ENCODE measurements around the gene ZNF148. TPM values are rescaled to one million over a fixed set of nuclear protein-coding genes. Genes with fewer than 3 reads are reported as not detected.

The ZNF148 gene
- total RNA-seq, 1 donor = 25.9 TPM

DNA sequence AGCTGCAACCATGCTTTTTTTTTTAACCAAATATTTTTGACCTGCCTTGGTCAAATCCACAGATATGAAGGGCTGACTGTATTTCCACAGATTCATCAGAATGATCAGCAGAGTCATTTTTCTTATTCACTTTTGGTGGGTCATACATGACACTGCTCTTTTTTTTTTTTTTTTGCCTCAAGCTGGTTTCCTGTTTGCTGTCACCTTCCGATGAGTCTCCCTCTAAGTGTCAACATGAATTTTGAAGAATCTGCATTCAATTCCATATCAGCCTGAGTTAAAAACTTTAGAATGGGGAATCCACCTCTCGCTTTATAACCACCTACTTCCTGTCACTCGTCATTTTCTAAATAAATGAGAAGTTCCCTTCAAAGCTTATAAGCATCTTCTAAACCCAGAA, 160.4 kb downstream of the ZNF148 start:
- Histone ChIP-seq H3K4me3 (ENCODE audit: low read length) (no peak overlapping the region), H3K4me1 (ENCODE audit: insufficient read depth, low read length) (peaks cover 5% of the 10 kb centered on the region), H3K9me3 (ENCODE audit: low read depth, low read length) (no peaks in the 10 kb centered on the region), H3K27me3 (ENCODE audit: insufficient read depth, low read length) (peaks cover 53% of the 10 kb centered on the region)

- H3K27me3 ChIP-seq (ENCODE audit: insufficient read depth, low read length) = peaks cover 53% of the 10 kb centered on the region
- no peaks in the 10 kb centered on the region for H3K9me3 ChIP-seq (ENCODE audit: low read depth, low read length)
- no peak overlapping the region for H3K4me3 ChIP-seq (ENCODE audit: low read length)
- H3K4me1 ChIP-seq (ENCODE audit: insufficient read depth, low read length) = peaks cover 5% of the 10 kb centered on the region
These were observed 161.1 kb downstream of the ZNF148 start for GRCh38 chr3:125213946-125214542.

DNA sequence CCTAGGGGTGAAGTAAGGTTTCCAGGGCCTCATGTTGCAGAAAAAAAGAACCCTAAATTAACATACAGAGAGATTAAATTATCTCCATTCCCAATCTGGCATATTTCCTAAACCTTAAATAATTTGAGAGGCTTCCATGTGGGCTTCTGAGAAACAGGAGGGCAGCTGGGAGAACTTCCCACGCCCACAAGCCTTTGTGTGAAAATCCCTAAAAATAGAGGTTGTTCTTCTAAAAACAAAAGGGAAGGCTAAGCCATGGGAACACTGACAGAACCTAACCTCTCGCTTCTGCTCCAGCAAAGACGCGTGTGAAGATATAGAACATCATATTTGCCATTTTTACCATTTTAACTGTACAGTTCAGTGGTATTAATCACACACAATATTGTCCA, 161.8 kb downstream of the ZNF148 start:
- Histone ChIP-seq H3K27me3 (ENCODE audit: insufficient read depth, low read length) (peaks cover 53% of the 10 kb centered on the region), H3K9me3 (ENCODE audit: low read depth, low read length) (no peaks in the 10 kb centered on the region), H3K4me3 (ENCODE audit: low read length) (no peak overlapping the region), H3K4me1 (ENCODE audit: insufficient read depth, low read length) (peaks cover 5% of the 10 kb centered on the region)

DNA sequence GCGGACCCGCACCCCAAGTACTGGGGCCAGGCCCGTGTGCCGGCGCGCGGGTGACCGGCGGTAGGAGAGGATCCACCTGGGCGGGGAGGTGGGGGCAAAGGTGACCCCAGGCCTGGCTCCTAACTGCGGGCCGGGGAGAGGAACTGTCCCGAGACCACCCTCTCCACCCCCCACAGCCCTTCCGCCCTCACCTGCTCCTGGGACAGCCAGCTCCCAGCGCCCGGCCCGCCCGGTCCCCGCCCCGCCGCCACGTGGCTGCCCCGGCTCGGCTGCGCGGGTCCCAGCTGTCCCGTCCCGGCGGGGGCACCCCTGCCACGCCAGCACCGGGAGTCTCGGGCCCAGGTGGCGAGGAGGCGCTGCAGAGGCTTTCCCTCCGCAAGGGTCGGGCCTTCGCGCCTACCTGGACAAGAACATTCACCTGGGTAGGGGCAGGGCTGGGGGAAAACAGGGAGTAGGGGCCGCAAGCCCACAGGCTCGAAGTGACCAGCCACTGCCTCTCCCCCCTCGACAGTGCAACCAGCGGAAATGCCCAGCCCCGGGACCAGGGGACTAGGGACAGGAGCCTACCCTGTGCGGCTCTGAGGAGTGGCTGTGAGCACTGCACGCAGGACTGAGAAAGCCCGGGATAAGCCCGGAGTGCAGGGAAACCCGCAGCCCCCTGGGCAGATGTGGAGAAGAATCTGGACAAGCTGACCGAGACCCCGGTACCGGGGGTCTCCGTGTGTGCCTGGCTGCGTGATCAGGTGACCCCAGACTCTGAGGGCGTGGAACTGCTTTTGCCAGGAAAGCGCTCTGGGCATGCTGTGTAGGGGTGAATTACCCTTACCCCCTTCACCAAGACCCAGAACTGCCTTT, 162.4 kb downstream of the ZNF148 start, which contains the start of gene SLC12A8:
TSS of gene SLC12A8 (minus strand) at position 240 of the 855 bp plus-strand sequence. CDS start 1,399 bp downstream, outside the sequence.
- Histone ChIP-seq H3K4me3 (ENCODE audit: low read length) (no peak within 1 kb of the TSS), H3K4me1 (ENCODE audit: insufficient read depth, low read length) (peaks cover 5% of the 10 kb centered on the region), H3K9me3 (ENCODE audit: low read depth, low read length) (no peaks in the 10 kb centered on the region), H3K27me3 (ENCODE audit: insufficient read depth, low read length) (peaks cover 53% of the 10 kb centered on the region)

DNA sequence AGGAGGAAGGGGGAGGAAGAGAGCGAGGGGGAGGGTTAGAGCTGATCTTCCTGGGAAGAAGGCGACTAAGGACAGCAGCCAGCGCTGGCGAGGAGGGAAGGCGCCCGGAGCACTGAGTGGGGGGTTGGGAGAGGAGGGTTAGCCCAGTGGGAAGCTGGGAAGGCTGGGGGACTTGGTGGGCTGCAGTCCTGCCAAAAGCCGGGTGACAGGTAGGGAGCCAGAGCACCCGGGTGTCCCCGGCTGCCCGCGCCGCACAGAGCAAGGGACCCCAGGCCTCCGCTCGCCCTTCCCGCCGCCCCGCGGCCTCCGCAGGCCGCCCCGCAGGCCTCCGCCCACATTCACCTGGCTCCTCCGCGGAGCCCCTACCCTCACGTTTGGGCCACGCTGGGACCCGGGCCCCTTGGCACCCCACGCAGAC, 163.0 kb downstream of the ZNF148 start:
- Histone ChIP-seq H3K4me1 (ENCODE audit: insufficient read depth, low read length) (peaks cover 5% of the 10 kb centered on the region), H3K4me3 (ENCODE audit: low read length) (no peak overlapping the region), H3K9me3 (ENCODE audit: low read depth, low read length) (no peaks in the 10 kb centered on the region), H3K27me3 (ENCODE audit: insufficient read depth, low read length) (peaks cover 53% of the 10 kb centered on the region)

GRCh38 chr3:125211523-125212090, 163.5 kb downstream of the ZNF148 start:
- H3K27me3 ChIP-seq (ENCODE audit: insufficient read depth, low read length) = peaks cover 53% of the 10 kb centered on the region
- H3K4me3 ChIP-seq (ENCODE audit: low read length) = no peak overlapping the region
- H3K9me3 ChIP-seq (ENCODE audit: low read depth, low read length) = no peaks in the 10 kb centered on the region
- peaks cover 5% of the 10 kb centered on the region for H3K4me1 ChIP-seq (ENCODE audit: insufficient read depth, low read length)

DNA sequence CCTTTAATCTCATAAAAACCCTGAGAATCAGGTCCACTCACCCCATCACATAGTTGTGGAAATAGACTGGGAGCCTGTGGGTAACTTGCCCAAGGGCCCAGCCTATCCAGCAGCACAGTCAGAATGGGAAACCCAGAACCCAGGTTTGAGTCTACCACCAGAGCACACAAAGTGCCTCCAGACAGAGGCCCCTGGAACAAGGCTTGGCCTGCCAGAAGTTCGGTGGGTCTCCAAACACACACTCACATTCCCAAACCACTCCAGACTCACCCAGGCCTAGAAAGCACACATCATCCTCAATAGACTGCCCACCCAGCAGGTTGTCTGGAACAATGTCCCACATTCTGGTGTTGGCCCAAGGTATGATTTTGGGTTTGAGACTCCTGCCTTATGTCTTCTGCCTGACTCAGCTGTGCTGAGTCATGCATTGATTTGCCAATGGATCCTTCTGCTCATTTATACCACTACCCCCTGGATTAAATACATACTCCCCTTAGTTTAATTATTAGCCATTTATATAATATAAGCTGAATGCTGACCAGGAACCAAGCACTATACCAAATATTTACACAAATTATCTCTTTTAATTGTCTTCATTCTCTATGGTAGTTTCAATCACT, 167.1 kb downstream of the ZNF148 start:
- H3K4me1 ChIP-seq (ENCODE audit: insufficient read depth, low read length) = peaks cover 5% of the 10 kb centered on the region
- no peaks in the 10 kb centered on the region for H3K9me3 ChIP-seq (ENCODE audit: low read depth, low read length)
- H3K4me3 ChIP-seq (ENCODE audit: low read length) = no peak overlapping the region

GRCh38 chr3:125207507-125207906, 167.6 kb downstream of the ZNF148 start:
- no peak overlapping the region for H3K4me3 ChIP-seq (ENCODE audit: low read length)
- peaks cover 28% of the 10 kb centered on the region for H3K27me3 ChIP-seq (ENCODE audit: insufficient read depth, low read length)
- H3K9me3 ChIP-seq (ENCODE audit: low read depth, low read length) = no peaks in the 10 kb centered on the region
- peaks cover 5% of the 10 kb centered on the region for H3K4me1 ChIP-seq (ENCODE audit: insufficient read depth, low read length)

More for the DNA sequence above, 167.1 kb downstream of the ZNF148 start:
- peaks cover 33% of the 10 kb centered on the region for H3K27me3 ChIP-seq (ENCODE audit: insufficient read depth, low read length)

DNA sequence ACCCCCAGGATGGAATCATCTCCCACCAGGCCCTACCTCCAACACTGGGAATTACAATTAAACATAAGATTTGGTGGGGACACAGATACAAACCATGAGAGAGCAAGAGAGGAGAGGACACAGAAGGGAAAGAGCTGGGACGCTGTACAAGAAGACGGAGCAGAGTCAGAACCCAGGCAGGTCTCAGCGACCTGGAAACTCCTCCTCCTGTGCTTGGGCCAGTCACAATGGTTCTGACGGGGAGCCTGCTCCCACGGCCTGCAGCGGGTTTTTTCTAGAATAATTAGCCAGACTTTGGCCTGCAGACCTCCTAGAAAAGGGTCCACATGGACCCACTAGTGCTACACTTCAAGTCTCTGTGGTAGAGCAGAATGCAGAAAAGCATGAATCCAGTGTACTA, 168.2 kb downstream of the ZNF148 start:
- H3K4me3 ChIP-seq (ENCODE audit: low read length) = no peak overlapping the region
- peaks cover 22% of the 10 kb centered on the region for H3K27me3 ChIP-seq (ENCODE audit: insufficient read depth, low read length)
- no peaks in the 10 kb centered on the region for H3K9me3 ChIP-seq (ENCODE audit: low read depth, low read length)
- no peaks in the 10 kb centered on the region for H3K4me1 ChIP-seq (ENCODE audit: insufficient read depth, low read length)

DNA sequence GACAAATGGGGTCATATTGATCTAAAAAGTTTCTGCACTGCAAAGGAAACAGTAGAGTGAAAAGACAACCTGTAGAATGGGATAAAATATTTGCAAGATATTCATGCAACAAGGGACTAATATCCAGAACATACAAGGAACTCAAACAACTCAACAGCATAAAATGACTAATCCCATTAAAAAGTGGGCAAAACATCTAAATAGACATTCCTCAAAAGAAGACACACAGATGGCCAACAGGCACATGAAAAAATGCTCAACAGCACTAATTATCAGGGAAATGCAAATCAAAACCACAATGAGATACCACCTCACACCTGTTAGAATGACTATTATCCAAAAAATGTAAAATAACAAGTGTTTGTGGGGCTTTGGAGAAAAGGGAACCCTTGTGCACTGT, 171.4 kb downstream of the ZNF148 start:
- no peak overlapping the region for H3K4me3 ChIP-seq (ENCODE audit: low read length)
- no peaks in the 10 kb centered on the region for H3K27me3 ChIP-seq (ENCODE audit: insufficient read depth, low read length)
- no peaks in the 10 kb centered on the region for H3K9me3 ChIP-seq (ENCODE audit: low read depth, low read length)
- H3K4me1 ChIP-seq (ENCODE audit: insufficient read depth, low read length) = no peaks in the 10 kb centered on the region

DNA sequence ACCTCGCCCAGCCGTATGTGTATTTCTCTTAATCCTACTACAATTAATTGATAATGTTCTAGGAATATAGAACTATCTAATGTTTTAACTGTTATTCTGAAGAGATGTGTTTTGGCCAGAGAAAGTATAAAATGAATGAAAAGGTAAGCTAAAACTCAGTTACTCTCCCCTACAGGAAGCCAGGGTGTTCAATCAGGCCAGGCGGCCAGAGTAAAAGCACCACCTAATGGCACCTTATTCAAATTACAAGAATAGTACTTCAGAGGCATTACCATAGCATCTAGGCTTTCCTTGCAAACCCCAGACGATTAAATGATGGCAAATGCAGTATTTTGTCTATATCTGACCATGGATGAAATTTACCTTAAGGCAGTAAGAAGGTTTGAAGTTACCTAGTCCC, 172.9 kb downstream of the ZNF148 start:
- Histone ChIP-seq H3K27me3 (ENCODE audit: insufficient read depth, low read length) (no peaks in the 10 kb centered on the region), H3K4me3 (ENCODE audit: low read length) (no peak overlapping the region)

GRCh38 chr3:125200731-125201139, 174.4 kb downstream of the ZNF148 start:
- no peaks in the 10 kb centered on the region for H3K9me3 ChIP-seq (ENCODE audit: low read depth, low read length)
- no peak overlapping the region for H3K4me3 ChIP-seq (ENCODE audit: low read length)
- H3K4me1 ChIP-seq (ENCODE audit: insufficient read depth, low read length) = no peaks in the 10 kb centered on the region
- no peaks in the 10 kb centered on the region for H3K27me3 ChIP-seq (ENCODE audit: insufficient read depth, low read length)

More for the DNA sequence above, 172.9 kb downstream of the ZNF148 start:
- Histone ChIP-seq H3K9me3 (ENCODE audit: low read depth, low read length) (no peaks in the 10 kb centered on the region), H3K4me1 (ENCODE audit: insufficient read depth, low read length) (no peaks in the 10 kb centered on the region)

DNA sequence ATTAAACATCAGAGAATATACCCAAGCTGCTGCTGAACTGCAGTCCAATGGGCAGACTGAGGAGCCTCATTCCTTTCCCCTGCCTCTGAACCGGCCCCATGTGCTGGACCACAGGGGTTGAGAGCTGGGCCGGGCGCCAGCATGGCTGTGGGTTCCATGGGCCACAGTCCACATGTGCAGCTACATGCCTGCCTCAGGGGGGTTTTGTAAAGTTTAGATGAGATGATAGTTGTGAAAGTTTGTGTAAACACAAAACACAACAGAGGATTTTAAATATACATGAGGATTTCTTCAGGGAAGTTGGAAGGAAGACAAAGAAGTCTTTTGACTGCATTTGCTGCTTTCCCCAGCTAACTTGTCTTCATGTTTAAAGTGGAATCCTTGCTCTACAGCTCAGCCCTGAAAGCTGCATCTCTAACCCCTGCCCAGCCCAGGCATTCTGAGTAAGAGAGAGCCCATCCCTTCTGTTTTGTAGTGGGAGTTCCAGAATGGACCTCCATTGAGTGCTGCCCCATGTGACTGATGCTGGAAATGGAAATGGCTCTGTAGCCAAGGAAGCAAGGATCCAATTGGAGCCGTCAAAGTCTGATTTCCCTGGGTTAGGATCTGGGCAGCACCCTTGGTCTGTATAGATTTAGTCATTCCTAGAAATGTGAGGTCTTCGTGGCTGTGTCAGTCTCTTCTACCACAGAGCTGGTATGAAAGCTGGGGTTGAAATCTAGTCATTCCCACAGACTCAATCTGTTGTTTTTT, 180.1 kb downstream of the ZNF148 start:
- Histone ChIP-seq H3K4me3 (ENCODE audit: low read length) (no peak overlapping the region), H3K4me1 (ENCODE audit: insufficient read depth, low read length) (no peaks in the 10 kb centered on the region), H3K9me3 (ENCODE audit: low read depth, low read length) (no peaks in the 10 kb centered on the region), H3K27me3 (ENCODE audit: insufficient read depth, low read length) (no peaks in the 10 kb centered on the region)

GRCh38 chr3:125194061-125194848, 180.9 kb downstream of the ZNF148 start:
- no peak overlapping the region for H3K4me3 ChIP-seq (ENCODE audit: low read length)
- no peaks in the 10 kb centered on the region for H3K9me3 ChIP-seq (ENCODE audit: low read depth, low read length)
- H3K27me3 ChIP-seq (ENCODE audit: insufficient read depth, low read length) = no peaks in the 10 kb centered on the region

More at GRCh38 chr3:125194061-125194848, 180.9 kb downstream of the ZNF148 start:
- no peaks in the 10 kb centered on the region for H3K4me1 ChIP-seq (ENCODE audit: insufficient read depth, low read length)

Data from mononuclear cell (primary cell).